Right renal pelvis (tissue), 4 donors: Measurements from ENCODE around the gene FAAP100. TPM values are rescaled to one million over a fixed set of nuclear protein-coding genes. Genes with fewer than 3 reads are reported as not detected.

Source experiments
- DNase-seq, 4 donors: peaks; one replicate each; pipeline ENCODE4 v3.0.0-alpha.2; 2013; ENCODE audit warnings: low read depth in 4 of 4, low spot score in 3 of 4, missing footprints in 1 of 4
- polyA plus RNA-seq, 4 donors: library from polyadenylated mRNA; unstranded; fragments of 120-200 nt; gene quantifications; one replicate each; pipeline ENCODE4 v1.2.1, GENCODE V29; 2013; ENCODE audit not compliant: insufficient read length in 4 of 4

FAAP100 gene
- polyA plus RNA-seq, 4 donors, result 23.5 to 31.1 (median 25.0) TPM

DNA sequence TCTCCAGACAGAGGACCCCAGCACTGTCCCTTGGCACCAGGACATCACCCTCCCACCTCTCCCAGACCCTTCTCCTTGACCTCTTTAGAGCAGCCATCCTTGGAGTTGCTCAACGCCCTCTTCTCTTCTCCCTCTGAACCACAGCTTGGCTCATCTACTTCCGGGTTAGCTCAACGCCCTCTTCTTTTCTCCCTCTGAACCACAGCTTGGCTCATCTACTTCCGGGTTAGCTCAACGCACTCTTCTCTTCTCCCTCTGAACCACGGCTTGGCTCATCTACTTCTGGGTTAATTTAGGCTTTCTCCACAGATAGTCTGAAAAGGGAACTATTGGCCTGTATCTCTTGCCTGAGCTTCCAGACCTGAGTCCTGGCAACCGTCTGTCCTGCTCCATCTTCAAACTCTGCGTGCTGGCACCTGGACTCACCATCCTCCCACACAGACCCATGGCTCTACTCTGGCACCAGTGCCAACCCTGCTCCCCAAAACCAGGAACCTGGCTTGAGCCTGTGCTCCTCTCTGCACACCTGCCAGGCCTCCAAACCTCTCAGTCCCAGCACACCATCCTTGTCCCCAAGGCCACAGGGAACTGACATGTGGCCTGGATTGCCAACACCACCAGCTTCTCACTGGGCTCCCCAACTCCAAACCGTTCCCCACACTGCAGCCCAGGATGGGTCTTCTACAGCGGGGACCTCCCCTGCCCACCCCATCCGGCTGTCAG, 25.3 kb upstream of the FAAP100 start:
- no peak for DNase-seq

DNA sequence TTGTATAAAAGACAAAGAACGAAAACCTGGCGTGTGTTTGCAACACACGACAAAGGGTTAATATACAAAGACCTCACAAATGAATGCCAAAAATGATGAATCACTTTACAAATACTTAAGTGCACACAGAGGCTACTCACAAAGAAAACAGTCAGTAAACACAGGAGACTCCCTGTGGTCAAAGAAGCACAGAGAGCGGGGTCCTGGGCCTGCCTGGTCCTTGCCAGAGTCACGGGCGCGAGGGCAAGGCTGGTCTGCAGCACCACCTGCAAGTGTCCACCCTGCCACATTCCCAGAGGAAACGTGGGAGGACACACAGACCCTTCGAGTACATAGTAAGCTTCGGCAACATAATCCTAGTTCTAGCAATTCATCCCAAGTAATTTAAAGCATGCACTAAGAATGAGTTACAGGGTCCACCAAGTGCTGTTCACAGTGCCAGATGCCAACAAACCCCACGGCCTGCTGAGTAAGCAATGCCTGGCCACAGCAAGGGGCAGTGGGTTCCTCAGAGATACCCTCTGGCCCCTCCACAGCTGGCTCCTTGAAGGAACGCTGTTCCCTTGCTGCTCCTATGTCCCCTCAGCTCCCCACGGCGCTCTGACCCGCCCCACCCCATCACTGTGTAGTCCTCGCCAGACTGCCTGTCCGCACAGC, 24.6 kb upstream of the FAAP100 start:
- no peak for DNase-seq

DNA sequence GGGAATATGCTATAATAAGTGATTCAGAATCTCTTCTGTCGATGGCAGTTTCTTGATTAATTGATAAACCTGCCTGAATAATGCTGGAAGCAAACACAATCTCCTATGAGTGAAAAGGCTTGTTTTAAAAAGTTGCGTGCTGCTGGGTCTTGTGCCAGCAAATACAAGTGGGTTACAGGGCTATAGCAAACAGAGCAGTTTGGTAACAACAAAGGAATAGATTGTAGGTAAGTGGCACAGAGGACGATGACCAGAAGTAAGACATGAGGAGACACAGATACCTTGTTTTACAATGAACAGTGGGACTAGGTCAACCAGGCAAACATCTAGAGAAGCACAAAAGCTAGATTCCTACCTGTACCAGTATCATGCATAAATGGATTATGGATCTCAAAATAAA, 23.7 kb upstream of the FAAP100 start:
- no peak for DNase-seq

DNA sequence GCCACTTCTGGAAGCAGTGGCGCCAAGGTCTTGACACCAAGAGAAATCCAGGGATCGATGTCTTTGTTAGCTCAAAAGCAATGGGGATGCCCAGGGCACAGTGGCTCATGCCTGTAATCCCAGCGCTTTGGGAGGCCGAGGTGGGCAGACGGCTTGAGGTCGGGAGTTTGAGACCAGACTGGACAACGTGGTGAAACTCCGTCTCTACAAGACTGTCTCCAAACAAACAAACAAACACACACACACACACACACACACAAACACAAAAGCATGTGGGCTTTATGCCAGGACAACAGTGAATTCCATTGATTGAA, 22.4 kb upstream of the FAAP100 start:
- DNase-seq, result no peak

DNA sequence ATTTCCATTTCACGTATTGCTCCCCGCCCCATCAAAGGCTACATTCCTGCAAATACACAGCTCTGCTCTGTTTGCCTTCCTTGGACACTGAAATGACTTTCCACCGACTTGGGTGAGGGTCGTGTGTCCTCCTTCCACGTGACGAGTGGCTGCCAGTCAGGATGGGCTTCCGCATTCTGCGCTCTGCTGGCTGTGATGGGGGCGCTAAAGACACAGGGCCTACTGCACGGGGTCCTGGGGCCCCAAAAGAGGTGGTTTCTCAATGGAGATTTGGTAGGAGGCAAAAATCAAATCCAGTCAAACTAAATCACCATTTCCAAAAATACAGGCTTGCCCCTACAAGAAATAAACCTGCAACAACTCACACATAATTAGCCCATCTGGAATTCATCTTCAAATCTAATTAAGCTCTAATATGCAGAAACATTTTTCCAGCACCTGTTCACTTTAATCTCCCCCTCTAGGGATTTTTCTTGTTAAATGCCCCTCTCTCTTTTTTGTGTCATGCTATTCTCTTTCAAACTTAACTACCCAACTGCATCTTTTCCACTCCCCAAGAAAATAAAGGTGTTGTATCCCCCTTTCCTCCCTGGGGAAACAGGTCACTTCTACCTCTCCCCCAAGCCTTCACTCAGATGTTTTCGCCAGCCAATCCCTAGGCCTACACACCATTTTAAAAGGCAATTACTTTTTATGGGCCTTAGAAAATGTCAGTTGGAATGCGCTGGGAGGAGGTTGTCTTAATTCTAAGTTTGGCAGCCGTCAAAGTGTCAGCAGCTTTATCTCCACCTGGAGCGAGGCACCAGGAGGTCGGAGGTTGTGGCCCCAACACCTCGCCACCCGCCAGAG, 21.9 kb upstream of the FAAP100 start:
- no peak for DNase-seq

DNA sequence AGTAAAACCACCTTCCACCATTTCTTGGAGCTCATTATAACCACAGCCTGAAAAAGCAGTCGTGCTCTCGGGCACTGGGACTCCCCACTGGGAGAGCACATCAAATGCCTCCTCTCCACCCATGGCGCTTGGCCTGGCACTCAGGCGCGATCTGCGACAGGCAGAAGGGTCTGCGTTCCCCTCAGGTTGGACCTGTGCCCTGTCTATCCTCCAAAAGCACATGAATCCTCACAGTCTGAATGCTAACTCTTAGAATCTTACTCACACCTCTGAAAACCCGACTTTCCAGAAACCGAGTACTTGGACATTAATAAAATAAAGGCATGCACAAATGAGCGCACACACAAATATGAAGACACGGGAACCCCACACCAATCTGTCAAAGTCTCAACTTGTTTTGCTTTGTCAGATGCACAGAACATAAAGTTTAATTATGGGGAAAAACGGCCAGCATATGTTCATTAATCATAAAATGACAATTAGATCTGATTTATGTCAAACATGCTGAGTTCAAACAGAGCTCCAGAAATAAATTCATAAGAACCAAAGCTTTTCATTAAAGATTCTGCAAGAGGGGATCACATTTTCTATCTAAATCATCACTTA, 20.5 kb upstream of the FAAP100 start:
- DNase-seq, result no peak

DNA sequence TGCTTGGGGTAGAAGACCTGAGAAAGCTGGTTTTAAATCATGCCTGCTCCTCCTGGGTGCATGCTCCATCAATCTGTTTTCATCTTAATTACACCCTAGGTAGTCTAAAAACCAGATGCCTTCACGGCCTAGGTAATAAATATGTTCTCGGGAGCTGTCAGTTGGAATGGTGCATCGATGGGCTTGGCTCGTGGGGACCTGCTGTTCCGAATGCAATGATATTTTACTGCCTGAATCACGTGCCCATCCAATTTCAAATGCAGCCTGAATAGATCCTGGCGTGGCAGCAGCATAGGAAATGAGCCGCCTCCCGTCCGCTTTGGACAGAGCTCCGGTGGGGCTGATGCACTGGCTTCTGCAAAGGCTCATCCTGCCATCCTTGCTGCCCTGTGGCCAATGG, 18.8 kb upstream of the FAAP100 start:
- no peak for DNase-seq

DNA sequence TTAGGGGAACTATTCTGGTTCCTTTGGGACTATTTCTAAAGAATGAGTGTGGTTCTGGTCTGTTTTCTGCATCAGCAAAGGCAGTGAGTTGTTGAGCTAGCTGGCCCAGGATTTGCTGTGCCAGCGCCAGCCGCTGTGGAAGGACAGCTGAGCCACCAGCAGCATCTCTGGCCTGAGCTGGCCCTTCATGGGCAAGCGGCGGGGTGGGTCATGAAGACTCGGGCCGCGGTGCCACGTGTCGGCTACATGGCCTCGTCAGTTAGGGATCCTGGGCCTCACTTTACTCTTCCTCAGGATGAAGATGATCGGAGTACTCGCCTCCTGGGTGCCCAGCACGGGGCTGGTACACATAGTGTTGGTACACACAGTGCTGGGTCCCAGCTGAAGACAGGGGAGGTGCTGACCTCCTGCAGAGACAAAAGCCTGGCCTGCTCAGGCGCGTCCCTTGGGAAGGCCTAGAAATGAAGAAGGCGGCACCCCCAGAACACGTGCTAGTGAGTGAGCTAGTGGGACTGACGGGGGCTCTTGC, 17.9 kb upstream of the FAAP100 start:
- DNase-seq, result no peak

DNA sequence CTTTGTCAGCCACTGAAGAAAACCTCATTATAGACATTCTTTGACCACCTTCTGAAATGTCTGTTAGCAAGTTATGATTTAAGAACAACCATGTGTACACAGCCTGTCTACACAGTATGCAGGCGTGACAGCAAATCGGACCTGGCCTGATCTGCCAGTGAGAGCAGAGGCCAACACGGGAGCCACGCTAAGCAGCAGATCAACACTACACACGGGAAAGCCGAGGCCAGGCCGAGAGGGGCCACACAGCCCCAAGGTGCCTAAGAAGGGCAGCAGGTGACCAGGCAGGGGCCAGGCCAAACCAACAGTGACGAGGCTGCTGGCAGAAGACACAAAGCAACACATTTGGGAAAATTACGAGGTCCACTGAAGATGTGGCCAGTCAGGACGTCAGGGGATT, 16.3 kb upstream of the FAAP100 start:
- no peak for DNase-seq

DNA sequence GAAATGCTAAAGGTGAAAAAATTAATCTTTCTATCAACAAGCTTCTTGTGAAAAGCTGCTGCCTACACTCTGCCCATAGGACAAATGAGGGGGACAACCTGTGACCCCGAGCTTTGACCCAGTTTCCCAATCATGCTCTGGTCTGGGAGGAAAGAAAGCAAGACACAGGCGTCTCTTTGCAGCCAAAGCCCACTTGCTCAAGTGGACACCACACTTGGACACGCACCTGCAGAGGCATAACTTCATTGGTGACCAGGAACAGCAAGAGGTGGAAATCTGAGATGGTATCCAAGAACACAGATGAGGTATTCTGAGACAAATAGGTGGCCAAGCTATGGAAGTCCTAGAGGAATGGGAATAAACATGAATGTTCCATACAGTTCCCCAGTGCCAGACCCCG, 15.0 kb upstream of the FAAP100 start:
- DNase-seq, result no peak

DNA sequence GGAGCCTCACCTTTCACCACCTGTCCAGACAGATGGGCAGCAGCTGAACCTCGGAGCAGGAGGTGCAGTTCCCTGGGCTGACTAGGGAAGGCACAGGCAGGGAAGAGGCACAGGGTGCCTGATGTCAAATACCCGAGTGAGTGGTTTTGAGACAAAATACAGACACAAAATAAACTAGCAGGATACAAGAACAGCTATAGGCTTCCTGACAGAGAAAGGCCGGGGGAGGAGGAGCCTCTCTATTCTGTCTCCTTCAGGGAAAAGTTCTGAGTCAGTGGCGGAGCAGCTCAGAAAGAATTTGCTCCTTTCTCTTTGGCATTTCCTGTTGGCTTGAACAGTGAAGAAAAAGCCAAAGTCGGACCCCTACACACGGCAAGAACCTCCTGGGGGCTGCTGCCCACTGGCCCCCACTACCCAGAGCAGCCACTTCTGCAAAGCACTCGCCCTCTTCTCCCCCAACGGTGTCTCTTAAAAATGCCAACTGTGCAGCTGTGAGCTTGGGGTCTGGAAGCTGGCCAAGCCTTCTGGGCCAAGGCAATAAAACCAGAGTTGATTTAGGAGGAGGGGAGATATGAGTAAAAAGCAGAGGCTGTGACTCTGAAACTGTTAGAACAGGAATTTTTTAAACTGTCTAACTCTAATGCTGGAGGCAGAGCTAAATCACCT, 14.4 kb upstream of the FAAP100 start:
- DNase-seq, result peak in 2 of 4 donors; percentile 53 to 63

DNA sequence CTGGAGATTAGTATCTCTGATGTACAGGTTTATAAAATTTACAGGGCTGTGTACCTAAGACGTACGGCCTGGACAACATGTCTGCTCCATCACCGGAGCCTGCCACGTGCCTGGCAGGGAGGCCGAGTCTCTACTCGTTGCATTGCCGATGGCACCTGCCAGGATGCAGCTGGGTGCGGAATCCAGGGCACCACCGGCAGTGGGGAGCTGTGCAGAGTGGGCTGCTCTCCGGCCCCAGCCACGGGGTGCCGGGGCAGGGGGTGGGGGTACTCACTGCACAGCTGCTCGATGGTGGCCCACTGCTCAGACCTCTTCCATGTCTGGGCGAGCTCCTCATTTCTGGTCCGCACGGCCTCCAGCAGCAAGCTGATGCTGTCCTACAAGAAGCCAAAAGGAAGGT, 13.1 kb upstream of the FAAP100 start:
- DNase-seq, result no peak

DNA sequence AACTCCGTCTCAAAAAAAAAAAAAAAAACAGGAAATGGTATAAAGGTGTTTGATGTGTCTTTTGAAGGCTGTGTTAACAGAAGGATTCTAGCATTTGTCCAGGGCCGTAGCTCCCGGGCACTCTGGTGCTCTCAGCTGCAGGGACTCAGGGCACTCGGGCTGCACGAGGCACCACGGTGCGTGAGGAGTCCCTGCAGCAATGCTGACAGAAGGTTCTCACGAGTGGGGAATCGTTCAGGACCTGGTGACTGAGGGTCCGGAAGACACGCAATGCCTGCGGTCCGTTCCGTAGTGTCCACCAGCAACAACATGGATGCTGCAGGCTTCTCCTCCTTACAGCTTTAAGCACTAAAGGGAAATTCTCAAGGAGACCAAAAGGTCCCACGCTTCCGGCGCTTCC, 12.6 kb upstream of the FAAP100 start:
- DNase-seq, result no peak

DNA sequence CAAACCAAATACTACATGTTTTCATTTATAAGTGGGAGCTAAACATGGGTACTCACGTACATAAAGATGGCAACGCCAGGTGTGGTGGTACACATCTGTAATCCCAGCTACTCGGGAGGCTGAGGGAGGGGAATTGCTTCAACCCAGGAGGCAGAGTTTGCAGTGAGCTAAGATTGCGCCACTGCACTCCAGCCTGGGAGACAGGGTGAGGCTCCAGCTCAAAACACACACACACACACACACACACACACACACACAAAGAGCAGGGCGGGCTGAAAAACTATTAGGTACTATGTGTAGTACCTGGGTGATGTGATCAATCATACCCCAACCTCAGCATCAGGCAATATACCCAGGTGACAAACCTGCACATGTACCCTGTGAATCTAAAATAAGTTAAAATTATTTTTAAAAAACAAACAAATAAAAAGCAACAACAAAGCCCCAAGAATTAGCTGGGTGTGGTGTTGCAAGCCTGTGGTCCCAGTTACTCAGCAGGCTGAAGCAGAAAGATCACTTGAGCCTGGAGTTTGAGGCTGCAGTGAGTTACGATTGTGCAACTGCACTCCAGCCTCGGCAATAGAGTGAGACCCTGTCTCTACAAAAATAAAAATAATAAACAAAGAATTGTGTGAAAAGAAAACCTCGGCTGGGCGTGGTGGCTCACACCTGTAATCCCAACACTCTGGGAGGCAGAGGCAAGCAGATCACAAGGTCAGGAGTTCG, 11.9 kb upstream of the FAAP100 start:
- no peak for DNase-seq

DNA sequence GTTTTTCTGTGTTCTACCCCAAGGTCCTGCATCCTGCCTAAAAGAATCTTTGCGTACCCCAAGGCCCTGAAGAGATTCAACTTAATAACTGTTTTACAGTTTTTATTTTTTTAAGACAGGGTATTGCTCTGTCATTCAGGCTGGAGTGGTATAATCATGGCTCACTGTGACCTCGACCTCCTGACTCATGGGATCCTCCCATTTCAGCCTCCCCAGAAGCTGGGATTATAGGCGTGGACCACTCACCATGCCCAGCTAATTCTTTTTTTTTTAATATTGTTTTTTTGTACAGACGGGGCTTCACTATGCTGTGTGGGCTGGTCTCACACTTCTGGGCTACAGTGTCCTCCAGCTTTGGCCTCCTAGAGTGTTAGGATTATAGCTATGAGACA, 9.3 kb upstream of the FAAP100 start:
- no peak for DNase-seq

DNA sequence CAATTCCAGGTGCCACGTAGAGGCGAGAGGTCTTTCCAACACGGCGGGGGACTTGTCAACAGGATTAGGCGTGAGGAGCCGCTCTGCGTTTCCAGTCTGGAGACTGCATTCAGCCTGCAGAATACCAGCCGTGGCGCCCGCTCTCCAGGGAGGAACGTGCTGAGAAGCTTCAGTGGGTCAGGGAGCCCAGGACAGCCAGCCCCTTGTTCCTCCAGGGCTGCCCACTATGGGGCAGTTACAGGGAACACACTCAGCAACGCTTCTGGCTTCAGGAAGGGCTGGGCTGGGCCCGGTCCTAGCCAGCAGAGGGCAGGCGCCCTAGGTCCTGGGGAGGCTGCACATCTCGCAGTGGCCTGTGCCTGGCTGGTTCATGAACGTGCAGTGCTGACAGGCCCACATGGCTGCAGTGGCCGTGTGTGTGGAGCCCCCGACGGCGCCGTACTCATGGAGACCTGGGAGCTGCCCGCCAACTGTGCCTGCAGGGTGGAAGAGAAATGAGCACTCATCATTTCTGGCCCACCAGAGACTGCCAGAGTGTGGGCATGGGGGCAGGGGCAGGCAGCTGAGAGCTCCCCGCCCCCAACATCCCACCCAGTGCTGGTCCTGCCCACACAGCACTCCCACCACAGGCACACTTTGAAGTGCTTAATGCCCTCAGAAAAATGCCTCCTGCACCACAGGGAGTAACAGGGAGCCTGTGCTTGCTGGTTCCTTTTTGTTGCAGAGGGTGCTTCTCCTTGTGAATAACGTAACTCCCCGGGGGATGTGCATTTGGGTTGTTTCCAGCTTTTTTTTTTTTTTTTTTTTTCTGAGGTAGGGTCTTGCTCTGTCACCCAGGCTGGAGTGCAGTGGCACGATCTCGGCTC, 7.0 kb upstream of the FAAP100 start:
- no peak for DNase-seq

DNA sequence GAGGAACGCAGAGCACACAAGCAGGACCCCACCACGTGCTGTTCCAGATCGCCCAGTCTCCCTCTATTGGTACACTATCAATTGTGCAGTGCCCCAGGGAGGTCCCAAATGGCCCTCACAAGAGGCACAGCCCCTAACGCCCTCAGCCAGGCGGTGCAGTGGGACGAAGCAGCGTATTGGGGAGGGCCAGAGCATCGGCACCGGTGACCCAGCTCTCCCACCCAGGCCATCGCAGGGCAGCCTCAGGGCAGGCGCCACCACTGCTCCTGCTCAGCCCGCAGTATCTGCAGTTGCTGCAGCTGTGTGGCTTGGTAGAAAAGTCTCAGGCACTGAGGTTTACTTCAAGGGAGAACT, 5.9 kb upstream of the FAAP100 start:
- DNase-seq, result no peak

DNA sequence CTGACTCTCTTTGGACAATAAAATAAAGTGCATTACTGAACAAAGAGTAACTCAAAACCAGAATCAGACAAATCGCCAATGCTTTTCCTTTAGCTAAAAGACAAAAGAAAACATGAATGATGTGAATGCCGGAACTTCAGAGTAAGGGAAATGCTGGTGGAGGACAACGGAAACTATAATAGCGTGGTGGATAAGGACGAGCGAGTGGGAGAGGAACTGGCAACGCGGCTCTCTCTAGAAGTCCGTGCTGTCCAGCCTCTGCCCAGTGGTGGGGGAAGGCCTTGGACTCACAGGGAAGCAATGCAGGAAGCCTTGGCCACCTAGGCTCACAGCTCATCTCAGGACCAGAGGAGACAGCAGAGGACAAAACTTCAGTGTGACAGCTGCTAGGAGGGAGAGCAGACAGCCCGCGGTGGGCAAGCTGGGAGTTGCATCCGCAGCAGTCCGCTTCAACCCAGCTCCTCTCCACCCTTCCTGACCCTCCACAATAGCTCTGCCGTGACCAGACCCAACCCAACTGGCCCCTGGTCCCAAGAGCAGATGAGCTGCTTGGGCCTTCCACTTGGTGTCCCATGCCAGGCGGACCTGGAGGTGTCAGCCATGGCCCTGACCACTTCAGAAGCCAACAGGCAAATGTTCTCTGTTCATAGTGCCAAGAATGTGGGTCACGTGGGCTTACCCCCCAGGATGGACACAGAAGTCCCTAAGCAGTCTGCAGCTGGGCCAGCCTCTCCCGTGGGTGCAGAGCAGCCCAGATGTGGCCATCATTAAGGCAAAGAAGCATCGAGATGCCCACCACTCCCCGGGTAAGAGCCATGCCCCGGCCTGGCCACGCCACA, 5.3 kb upstream of the FAAP100 start:
- no peak for DNase-seq
